Measurements from ENCODE around the gene GSG1L. TPM values are rescaled to one million over a fixed set of nuclear protein-coding genes. Genes with fewer than 3 reads are reported as not detected.
"Not testable (repeated sequence)": the region's sequence is repeated elsewhere in the genome, so short reads cannot be mapped to it uniquely, and the experiment has no call there.

The GSG1L gene
- total RNA-seq, 1 experiment from 2014 or later = 2.3 TPM

DNA sequence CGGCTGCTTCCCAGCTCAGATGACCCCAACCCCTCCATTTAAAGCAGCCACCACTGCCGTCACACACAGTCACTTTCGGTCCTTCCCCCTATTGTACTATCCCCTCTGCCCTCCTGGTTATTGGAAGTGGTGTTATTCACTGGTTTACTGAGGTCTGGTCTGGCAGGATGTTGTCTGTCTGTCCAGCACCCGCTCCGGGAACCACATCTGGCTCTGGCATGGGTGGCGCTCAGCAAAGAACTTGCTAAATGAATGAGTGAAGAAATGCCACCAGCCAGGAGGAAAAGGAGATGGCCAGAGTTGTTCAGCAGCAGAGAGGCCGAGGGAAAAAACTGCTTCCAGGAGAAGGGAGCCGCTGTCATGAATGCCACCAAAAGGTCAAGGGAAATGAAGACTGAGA lies 161.6 kb downstream of the GSG1L start:
- in situ Hi-C loops (cut with HindIII; ENCODE audit: low pct_unique_long_range_greater_than_20kb, low sequenced_read_pairs) = no loop called here

DNA sequence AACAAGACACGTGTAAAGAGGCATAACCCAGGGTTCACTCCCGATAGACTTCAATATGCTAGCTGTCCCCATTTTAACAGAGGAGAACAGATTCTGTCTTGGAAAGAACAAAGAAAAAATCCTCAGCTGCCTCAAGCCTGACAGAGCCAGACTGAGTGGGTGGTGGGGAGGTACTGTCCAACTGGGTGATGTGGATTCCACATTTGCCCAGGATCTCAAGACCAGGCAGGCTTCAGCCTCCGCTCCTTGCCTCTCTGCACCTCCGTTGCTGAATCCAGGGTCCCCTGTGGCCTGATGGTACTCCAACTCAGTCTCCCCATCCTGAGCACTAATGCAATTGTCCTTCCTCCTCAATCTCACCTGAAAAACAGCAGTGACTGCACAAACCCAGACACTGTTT lies 163.8 kb downstream of the GSG1L start:
- in situ Hi-C loops (cut with HindIII; ENCODE audit: low pct_unique_long_range_greater_than_20kb, low sequenced_read_pairs) = no loop called here
- DNase-seq (ENCODE audit: low read depth) = no peak

More for the DNA sequence above, 161.6 kb downstream of the GSG1L start:
- no peak for DNase-seq (ENCODE audit: low read depth)

DNA sequence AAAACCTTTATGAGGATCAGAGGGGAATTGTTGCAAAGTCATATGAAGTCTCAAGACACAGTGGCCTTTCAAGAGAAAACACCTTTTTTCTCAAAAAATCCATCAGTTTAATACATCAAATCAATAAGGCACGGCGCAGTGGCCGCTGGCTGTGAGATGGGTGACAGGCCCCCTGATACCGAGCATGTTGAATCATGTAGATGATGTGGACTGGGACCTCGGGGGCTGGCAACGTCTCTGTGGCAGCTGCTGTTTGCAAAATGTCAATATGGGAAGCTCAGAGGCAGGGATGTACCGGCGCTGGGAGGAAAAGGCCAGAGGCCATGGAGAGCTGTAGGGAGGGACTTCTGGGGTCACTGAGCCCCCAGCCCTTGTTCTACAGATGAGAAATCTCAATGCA lies 169.1 kb downstream of the GSG1L start:
- in situ Hi-C loops (cut with HindIII; ENCODE audit: low pct_unique_long_range_greater_than_20kb, low sequenced_read_pairs) = no loop called here
- DNase-seq (ENCODE audit: low read depth) = no peak

DNA sequence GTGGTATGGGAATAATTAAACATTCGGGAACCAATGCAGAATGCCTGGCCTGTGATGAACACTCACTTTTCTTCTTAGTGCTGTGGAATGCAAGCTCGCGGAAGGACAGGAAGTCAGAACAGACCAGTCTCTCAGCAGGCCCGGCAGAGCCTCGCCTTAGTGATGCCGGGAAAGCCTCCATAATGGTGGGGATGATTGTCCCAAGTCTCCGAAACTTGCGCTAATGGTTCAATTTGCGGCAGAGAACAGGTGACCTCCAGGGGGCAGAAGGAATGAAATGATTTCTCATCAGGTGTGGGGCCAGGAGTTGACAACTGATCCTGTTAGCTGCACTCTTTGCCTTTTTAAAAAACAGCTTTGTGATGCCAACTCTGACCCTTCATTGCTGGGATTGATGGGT lies 170.6 kb downstream of the GSG1L start:
- in situ Hi-C loops (cut with HindIII; ENCODE audit: low pct_unique_long_range_greater_than_20kb, low sequenced_read_pairs) = no loop called here
- no peak for DNase-seq (ENCODE audit: low read depth)

DNA sequence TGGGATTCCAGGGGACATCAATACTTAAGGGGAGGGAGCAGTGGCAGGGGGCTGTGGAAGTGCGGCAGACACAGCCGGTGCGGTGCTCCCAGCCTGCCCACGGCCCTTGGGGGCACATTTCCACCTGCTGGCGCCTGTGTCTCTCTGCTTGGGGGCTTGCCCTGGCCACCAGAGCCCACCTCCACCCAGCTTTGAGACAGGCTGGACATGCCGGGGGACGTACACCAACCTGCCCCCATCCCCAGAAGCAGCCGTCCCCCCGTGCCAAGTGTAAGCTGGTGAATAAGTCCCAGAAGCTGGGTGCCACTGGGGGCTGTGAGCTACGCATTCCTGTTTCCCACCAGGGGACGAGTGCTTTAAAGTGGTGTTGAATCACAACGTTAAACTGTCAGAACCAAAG lies 172.6 kb downstream of the GSG1L start:
- in situ Hi-C loops (cut with HindIII; ENCODE audit: low pct_unique_long_range_greater_than_20kb, low sequenced_read_pairs) = no loop called here
- no peak for DNase-seq (ENCODE audit: low read depth)

DNA sequence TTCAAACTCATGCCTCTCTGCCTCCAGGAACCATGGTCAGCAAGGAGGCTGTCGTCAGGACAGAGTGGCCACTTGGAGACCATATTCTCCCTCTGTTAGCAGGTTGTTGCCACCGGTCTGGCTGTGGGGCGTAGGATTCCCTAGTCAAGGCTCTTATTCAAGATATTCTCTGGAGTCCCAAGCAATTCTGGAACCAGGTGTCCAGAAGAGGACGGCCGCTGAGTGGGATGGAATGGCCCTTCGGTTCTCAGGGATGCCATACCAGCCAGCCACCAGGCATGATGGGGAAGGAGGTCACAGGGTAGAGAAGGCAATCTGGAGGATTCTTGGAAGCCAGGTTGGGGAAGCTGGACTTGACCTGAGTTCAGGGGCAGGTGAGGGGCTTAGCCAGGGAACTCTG lies 173.5 kb downstream of the GSG1L start:
- no peak for DNase-seq (ENCODE audit: low read depth)
- in situ Hi-C loops (cut with HindIII; ENCODE audit: low pct_unique_long_range_greater_than_20kb, low sequenced_read_pairs) = no loop called here

DNA sequence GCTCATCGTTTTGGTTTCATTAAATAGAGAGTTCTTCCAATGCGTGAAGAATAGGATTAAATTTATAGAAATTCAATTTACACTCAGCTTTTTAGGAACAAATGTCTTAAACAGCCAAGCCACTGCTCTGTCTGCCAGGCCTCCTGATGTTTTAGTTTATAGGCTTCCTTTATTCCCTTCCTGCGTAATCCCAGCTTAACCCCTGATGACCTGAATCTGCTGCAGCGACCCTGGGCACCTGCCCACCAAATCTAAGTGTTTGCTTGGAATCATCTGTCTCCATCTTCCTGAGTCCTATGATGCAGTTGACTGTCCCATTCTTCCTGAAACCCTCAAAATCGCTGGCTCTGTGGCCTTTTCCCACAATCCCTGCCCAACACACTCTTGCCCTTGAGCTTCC lies 179.9 kb downstream of the GSG1L start:
- DNase-seq (ENCODE audit: low read depth) = no peak
- in situ Hi-C loops (cut with HindIII; ENCODE audit: low pct_unique_long_range_greater_than_20kb, low sequenced_read_pairs) = no loop called here

DNA sequence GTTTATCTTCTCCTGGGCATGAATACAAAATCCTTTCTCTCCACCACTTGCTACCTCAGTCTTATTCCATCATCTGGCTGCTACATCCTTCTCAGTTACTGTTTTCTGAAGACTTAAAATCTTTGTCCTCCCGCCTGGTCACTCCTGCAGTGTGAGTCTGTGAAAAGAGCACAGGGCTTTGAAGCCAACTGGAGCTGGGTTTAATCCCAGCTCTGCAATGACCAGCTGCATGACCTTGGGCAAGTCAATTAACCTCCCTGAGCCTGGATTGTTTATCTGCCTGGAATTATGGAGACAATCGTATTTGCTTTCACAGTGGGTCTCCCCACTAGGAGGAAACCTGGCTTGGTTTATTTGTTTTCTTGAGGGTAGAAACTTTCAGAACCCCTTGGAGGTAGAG lies 183.2 kb downstream of the GSG1L start:
- in situ Hi-C loops (cut with HindIII; ENCODE audit: low pct_unique_long_range_greater_than_20kb, low sequenced_read_pairs) = no loop called here
- no peak for DNase-seq (ENCODE audit: low read depth)

DNA sequence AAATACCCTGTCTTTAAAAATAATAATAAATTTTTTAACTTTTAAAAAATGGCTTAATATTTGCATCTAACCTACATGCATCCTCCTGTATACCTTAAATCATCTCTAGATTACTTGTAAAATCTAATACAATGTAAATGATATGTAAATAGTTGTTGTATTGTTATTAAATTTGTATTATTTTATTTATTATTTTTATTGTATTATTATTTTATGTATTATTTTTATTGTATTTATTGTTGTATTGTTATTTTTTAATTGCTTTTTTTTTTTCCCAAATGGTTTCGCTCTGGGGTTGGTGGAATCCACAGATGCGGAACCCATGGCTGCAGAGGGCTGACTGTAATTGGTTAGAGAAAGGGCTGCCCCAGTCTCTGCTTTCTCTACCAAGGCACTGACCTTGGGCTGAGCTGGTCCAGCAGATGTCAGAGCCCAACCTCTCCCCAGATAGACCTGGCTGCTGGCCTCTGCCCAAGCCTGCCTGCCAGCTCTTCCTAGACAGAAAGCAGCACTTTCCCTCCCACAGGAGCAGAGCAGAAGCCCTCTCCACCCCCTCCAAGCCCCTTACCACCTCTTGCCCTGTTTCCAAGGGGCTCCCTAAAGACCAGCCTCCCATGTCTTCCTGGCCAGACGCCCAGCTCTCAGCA lies 183.8 kb downstream of the GSG1L start:
- no peak for DNase-seq (ENCODE audit: low read depth)
- in situ Hi-C loops (cut with HindIII; ENCODE audit: low pct_unique_long_range_greater_than_20kb, low sequenced_read_pairs) = no loop called here

DNA sequence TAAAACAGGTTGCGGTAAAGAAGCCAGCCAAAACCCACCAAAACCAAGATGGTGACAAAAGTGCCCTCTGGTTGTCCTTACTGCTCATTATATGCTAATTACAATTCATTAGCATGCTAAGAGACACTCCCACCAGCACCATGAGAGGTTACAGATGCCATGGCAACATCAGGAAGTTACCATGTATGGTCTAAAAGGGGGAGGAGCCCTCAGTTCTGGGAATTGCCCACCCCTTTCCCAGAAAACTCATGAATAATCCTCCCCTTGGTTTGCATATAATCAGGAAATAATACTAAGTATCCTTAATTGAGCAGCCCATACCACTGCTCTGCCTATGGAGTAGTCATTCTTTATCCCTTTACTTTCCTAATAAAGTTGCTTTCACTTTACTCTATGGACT lies 190.9 kb downstream of the GSG1L start:
- in situ Hi-C loops (cut with HindIII; ENCODE audit: low pct_unique_long_range_greater_than_20kb, low sequenced_read_pairs); DNase-seq (ENCODE audit: low read depth): not testable (repeated sequence)

DNA sequence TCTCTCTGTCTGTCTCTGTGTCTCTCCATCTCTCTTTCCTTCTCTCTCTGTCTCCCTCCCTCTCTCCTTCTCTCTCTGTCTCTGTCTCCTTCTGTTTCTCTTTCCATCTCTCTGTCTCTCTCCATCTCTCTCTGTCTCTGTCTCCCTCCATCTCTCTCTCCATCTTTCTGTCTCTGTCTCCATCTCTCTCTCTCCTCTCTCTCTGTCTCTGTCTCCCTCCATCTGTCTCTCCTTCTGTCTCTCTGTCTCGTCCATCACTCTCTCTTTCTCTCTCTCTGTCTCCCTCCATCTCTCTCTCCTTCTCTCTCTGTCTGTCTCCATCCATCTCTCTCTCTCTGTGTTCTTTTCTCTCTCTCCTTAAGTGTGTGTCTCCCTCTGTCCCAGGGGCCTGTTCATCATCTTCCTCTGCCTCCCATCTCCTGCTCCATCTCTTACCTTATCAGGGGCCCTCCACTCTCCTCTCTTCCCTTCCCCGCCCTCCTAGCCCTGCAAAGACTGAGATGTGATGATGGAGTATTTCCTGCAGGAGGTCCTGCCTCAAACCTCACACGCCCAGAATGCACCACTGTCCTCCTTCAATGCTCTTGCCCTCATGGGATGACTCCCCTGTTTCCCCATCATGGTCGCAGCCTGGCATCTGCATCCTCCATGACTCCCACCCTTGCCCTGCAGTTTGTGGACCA lies 193.3 kb downstream of the GSG1L start:
- in situ Hi-C loops (cut with HindIII; ENCODE audit: low pct_unique_long_range_greater_than_20kb, low sequenced_read_pairs) = no loop called here
- DNase-seq (ENCODE audit: low read depth) = no peak

DNA sequence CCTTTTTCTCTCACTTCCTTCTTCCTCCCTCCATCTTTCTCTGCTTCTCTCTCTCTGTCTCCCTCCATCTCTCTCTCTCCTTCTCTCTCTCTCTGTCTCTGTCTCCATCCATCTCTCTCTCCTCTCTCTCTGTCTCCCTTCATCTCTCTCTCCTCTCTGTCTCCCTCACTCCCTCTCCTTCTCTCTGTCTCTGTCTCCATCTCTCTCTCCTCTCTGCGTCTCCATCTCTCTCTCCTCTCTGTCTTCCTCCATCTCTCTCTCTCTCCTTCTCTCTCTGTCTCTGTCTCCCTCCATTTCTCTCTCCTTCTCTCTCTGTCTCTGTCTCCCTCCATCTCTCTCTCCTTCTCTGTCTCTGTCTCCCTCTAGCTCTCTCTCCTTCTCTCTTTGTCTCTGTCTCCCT lies 194.1 kb downstream of the GSG1L start:
- in situ Hi-C loops (cut with HindIII; ENCODE audit: low pct_unique_long_range_greater_than_20kb, low sequenced_read_pairs) = no loop called here
- no peak for DNase-seq (ENCODE audit: low read depth)

DNA sequence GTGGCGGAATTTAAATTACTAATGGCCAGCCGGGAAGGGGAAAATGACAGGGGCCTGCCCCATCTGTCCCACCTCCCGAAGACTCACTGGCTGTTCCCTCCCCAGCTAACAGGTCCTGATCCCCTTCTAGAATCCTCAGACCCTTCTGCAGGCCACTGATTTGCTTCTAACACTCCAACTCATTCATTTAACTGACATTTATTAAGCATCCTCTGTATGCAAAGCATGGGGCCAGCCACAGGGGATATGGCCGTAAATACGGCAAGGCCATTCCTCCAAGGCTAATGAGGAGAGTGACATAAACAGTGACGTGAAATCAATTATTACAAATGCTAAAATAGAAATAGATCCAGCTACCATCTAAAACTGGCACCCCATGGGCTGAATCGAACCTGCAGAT lies 195.3 kb downstream of the GSG1L start:
- DNase-seq (ENCODE audit: low read depth) = no peak
- in situ Hi-C loops (cut with HindIII; ENCODE audit: low pct_unique_long_range_greater_than_20kb, low sequenced_read_pairs) = no loop called here

DNA sequence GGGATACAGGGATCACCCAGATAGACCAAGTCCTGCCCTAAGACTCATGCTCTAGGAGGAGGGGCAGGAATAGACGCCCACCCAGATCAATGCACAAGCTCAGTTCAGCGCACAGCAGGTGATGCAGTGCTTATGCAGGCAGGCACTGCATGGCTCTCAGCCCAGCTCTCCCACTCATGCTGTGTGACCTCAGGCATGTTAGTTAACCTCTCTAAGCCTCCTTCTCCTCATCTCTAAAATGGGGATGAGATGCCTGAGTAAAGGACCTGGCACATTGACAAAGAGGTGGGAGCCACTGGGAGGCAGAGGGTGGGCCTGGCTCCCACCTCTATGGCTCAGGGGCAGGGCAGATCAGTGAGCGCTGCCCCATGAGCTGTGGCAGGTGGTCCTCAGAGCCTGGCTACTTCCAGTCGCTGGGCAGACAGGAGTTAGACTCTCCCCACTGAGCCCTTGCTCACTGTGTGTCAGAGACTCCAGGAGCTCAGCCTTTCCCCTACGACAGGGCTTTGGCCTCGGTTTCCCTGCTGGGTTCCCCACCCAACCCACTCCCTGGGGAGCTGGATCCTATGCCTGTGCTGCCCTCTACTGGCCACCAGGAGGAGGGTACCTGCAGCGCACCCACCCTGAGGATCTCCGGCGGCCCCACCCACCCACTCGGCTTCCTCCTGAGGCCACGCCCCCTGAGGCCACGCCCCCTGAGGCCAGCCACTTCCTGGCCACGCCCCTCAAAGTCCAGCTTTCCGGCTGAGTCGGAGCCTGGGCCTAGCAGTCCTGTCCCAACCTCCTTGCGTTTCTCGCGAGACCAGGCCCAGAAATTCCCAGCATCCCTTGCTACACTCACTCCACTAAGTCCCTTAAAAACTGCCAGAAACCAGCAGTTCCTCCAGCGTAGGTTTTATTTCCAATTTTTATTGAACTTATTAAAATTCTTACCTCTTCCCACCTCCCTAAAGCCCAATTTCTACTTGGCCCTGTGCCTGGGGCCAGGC lies 196.1 kb downstream of the GSG1L start:
- in situ Hi-C loops (cut with HindIII; ENCODE audit: low pct_unique_long_range_greater_than_20kb, low sequenced_read_pairs) = no loop called here

DNA sequence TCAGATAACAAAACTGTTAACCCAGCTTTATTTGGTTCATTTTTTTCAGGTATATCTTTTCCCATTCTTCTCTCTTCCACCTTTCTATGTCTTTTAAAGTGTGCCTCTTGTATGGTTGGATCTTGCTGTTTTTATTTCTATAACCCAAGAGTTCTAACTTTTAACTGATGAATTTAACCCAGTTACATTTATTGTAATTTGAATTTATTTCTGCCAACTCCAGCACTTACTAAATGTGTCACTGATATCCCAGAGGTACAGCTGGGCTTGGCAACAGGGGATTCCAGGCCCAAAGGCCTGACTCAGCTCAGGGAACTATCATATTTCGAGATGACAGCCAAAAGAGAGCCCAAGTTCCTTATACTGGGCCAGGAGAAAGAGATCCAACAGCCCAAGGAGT lies 200.1 kb downstream of the GSG1L start:
- DNase-seq (ENCODE audit: low read depth) = no peak
- in situ Hi-C loops (cut with HindIII; ENCODE audit: low pct_unique_long_range_greater_than_20kb, low sequenced_read_pairs) = no loop called here

More for the DNA sequence above, 196.1 kb downstream of the GSG1L start:
- peak; percentile 77 for DNase-seq (ENCODE audit: low read depth)

DNA sequence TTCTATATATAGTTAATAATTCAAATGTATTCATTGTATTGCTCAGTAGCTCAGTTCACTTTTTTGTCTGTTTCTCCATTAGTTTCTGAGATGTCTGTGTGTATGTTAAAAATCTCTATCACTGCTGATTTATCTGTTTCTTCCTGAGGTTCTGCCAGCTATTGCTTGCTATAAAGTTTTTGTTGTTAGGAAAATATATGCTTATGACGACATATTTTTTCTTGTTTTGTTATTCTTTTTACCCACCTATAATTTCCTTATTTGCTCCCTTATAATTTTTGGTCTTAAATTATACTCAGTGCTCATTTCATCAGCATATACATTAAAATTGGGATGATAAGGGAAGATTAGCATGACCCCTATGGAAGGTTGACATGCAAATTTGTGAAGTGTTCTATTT lies 200.6 kb downstream of the GSG1L start:
- DNase-seq (ENCODE audit: low read depth) = no peak
- in situ Hi-C loops (cut with HindIII; ENCODE audit: low pct_unique_long_range_greater_than_20kb, low sequenced_read_pairs) = no loop called here

DNA sequence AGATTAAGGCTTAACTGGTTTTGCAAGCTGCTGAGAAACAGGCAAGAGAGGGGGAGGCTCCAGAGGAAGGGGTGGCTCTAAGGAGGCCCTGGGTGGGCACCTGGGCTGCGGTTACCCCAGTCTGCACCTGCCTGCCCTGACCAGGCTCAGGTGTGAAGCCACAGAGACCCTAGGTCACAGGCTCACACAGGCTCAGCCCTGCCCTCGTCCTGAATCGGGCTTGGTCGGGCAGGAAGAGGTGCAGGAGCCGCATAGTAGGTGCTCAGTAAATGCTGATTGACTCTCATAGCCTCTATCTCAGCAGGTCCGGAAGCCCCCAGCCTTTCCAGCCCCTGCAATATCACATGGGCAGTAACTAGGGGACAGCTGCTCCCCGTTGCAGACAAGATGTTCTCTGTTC lies 203.4 kb downstream of the GSG1L start:
- in situ Hi-C loops (cut with HindIII; ENCODE audit: low pct_unique_long_range_greater_than_20kb, low sequenced_read_pairs) = no loop called here
- no peak for DNase-seq (ENCODE audit: low read depth)

DNA sequence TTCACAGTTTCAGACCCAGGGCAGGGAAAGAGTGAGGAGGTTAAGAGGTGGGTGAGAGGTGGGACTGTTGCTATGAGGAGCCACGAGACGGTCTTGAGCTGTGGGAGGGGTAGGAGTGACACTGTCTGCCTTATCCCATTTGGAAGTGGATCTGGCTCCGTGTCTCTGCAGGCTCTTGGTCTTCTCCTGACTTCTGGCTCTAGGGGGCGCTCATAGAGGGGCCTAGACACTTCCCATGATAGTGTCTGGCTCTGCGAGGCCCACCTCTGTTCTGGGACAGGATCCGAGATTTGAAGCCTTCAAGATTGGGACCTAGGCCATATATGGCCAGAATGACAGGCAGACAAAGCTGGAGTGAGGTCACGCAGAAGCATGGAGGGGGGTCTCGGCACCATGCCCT lies 204.5 kb downstream of the GSG1L start:
- in situ Hi-C loops (cut with HindIII; ENCODE audit: low pct_unique_long_range_greater_than_20kb, low sequenced_read_pairs) = no loop called here

DNA sequence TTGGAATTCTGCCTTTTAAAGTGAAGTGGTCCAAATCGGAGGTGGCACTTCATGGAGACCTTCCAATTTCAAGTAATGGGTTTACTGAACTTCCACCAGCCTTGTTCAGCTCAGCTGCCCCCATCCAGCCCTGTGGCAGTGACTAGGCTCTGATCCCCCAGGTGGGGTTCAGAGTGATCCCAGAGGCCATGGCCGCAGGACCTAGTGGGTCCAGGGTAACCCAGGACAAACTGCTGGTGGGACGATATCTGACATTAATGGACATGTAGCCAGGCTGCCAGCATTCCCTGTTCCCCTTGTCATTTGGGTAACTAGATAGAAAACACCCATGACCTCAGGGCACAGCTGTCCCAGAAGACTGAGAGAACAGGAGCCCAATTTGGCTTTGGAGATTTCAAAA lies 209.9 kb downstream of the GSG1L start:
- no peak for DNase-seq (ENCODE audit: low read depth)
- in situ Hi-C loops (cut with HindIII; ENCODE audit: low pct_unique_long_range_greater_than_20kb, low sequenced_read_pairs) = no loop called here

More for the DNA sequence above, 204.5 kb downstream of the GSG1L start:
- no peak for DNase-seq (ENCODE audit: low read depth)

Data from Caki2 (cell line).